ENCODE results near the gene CAV1.

The CAV1 gene

DNA sequence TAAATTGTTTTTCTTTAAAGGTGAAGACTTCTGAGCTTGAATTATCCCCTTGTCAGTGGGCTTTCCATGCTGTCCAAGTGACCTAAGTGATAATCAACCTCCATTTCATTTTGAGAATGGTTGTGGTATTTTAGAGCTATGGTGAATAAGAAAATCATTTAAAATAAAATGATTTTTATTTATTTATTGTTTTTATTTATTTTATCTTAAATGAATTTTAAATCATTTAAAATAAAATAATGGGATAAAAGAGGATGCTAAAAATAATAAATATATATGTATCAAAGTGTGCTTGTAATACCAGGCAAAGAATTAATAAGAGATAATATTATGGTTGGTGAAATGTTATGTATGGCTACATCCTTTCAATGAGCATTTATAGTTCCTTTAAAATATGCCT lies 24.5 kb downstream of the CAV1 start:
- Histone ChIP-seq H2AFZ (ENCODE audit: low read depth, low read length) (no peak overlapping the region), H3K27ac (ENCODE audit: low read length, poor library complexity, severe bottlenecking) (no peak overlapping the region), H3K9ac (ENCODE audit: low read length) (no peak overlapping the region), H3K4me2 (ENCODE audit: low read length, poor library complexity, severe bottlenecking) (no peak overlapping the region), H3K18ac (ENCODE audit: low read depth in 1 of 2, low read length in 2 of 2) (no peak overlapping the region), H3K27me3 (ENCODE audit: control insufficient read depth in 1 of 2, insufficient read depth in 1 of 2, low read length in 2 of 2) (no peaks in the 10 kb centered on the region), H3K36me3 (ENCODE audit: control insufficient read depth in 1 of 2, insufficient read depth in 2 of 2, low read depth in 1 of 2, low read length in 2 of 2) (peaks cover 7 to 93% of the 10 kb centered on the region in 2 experiments), H2BK5ac (ENCODE audit: low read depth, low read length, poor library complexity, severe bottlenecking) (no peak overlapping the region), H4K8ac (ENCODE audit: low read length) (no peak overlapping the region), H3K14ac (ENCODE audit: low read length in 2 of 2) (no peak overlapping the region), H4K91ac (ENCODE audit: low read length) (no peak overlapping the region), H3K79me1 (replicated peaks; ENCODE audit: low read length, poor library complexity, severe bottlenecking) (peaks cover 29% of the 10 kb centered on the region), H3K9me3 (ENCODE audit: control insufficient read depth, low read length) (no peaks in the 10 kb centered on the region), H3K4me1 (ENCODE audit: control insufficient read depth, insufficient read depth, low read depth, low read length) (peaks cover 3% of the 10 kb centered on the region), H3K4me3 (ENCODE audit: insufficient read depth in 1 of 2, low read depth in 1 of 2, low read length in 2 of 2) (no peak overlapping the region), H3K23ac (ENCODE audit: low read length in 2 of 2) (no peak overlapping the region), H2BK120ac (ENCODE audit: low read depth, low read length) (no peak overlapping the region), H2BK15ac (ENCODE audit: low read depth, poor library complexity, severe bottlenecking) (no peak overlapping the region), H2BK12ac (ENCODE audit: low read length in 2 of 2) (no peak overlapping the region), H2AK5ac (ENCODE audit: low read length, severe bottlenecking) (no peak overlapping the region), H3K4ac (ENCODE audit: low read depth in 1 of 2, low read length in 2 of 2) (no peak overlapping the region)
- no peak for DNase-seq

DNA sequence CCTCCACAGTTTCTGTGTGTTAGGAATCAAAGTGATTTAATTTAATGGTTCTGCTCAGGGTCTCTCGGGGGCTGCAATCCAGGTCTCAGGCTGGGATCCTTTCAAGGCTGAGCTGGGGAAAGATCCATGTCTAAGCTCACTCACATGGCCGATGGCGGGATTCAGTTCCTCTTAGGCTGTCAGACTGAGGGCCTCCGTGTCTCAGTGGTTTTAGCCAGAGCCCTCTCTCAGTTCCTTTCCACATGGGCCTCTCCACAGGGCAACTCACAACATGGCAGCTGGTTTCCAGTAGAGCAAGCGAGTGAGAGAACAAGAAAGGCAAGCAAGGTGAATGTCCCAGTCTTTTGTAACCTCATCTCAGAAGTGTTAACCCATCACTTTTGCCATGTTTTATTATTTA lies 26.9 kb downstream of the CAV1 start:
- H3K4me3 ChIP-seq (ENCODE audit: insufficient read depth in 1 of 2, low read depth in 1 of 2, low read length in 2 of 2): no peak overlapping the region
- H3K23ac ChIP-seq (ENCODE audit: low read length in 2 of 2): no peak overlapping the region
- no peak for DNase-seq
- H3K27me3 ChIP-seq (ENCODE audit: control insufficient read depth in 1 of 2, insufficient read depth in 1 of 2, low read length in 2 of 2): no peaks in the 10 kb centered on the region
- no peak overlapping the region for H3K4me2 ChIP-seq (ENCODE audit: low read length, poor library complexity, severe bottlenecking)
- H2BK5ac ChIP-seq (ENCODE audit: low read depth, low read length, poor library complexity, severe bottlenecking): no peak overlapping the region
- H3K18ac ChIP-seq (ENCODE audit: low read depth in 1 of 2, low read length in 2 of 2): no peak overlapping the region
- no peak overlapping the region for H2AK5ac ChIP-seq (ENCODE audit: low read length, severe bottlenecking)
- H4K91ac ChIP-seq (ENCODE audit: low read length): no peak overlapping the region
- H3K14ac ChIP-seq (ENCODE audit: low read length in 2 of 2): no peak overlapping the region
- no peak overlapping the region for H2BK15ac ChIP-seq (ENCODE audit: low read depth, poor library complexity, severe bottlenecking)
- H3K79me1 ChIP-seq (replicated peaks; ENCODE audit: low read length, poor library complexity, severe bottlenecking): peaks cover 22% of the 10 kb centered on the region
- no peaks in the 10 kb centered on the region for H3K9me3 ChIP-seq (ENCODE audit: control insufficient read depth, low read length)
- no peak overlapping the region for H2BK120ac ChIP-seq (ENCODE audit: low read depth, low read length)
- H3K4ac ChIP-seq (ENCODE audit: low read depth in 1 of 2, low read length in 2 of 2): no peak overlapping the region
- no peak overlapping the region for H4K8ac ChIP-seq (ENCODE audit: low read length)
- no peak overlapping the region for H2AFZ ChIP-seq (ENCODE audit: low read depth, low read length)
- H3K4me1 ChIP-seq (ENCODE audit: control insufficient read depth, insufficient read depth, low read depth, low read length): peaks cover 1% of the 10 kb centered on the region
- 88% methylated on average over 5 of the region's 5 CpGs for WGBS
- H2BK12ac ChIP-seq (ENCODE audit: low read length in 2 of 2): peak overlapping the region in 1 of 2 experiments; percentile 57
- H3K36me3 ChIP-seq (ENCODE audit: control insufficient read depth in 1 of 2, insufficient read depth in 2 of 2, low read depth in 1 of 2, low read length in 2 of 2): peaks cover 3 to 88% of the 10 kb centered on the region in 2 experiments
- H3K27ac ChIP-seq (ENCODE audit: low read length, poor library complexity, severe bottlenecking): no peak overlapping the region
- no peak overlapping the region for H3K9ac ChIP-seq (ENCODE audit: low read length)

DNA sequence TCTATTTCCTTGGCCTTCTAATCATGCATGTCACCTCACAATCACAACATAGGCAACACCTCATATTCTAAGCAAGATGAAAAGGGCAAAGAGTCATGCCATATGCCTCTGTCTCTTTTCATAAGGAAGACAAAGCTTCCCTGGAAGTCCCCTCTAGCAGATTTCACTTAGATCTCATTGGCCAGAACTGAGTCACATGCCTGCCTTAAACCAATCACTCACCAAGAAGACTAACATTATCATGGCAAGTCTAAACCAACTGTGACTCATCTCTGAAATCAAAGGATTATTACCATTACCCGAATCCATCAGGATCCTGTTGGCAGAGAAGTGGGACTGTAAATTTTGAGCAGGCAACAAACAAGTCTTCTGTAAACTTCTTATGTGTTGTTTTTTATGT lies 27.8 kb downstream of the CAV1 start:
- peaks cover 3 to 91% of the 10 kb centered on the region in 2 experiments for H3K36me3 ChIP-seq (ENCODE audit: control insufficient read depth in 1 of 2, insufficient read depth in 2 of 2, low read depth in 1 of 2, low read length in 2 of 2)
- DNase-seq: peak; percentile 47
- H3K27ac ChIP-seq (ENCODE audit: low read length, poor library complexity, severe bottlenecking): no peak overlapping the region
- H2AFZ ChIP-seq (ENCODE audit: low read depth, low read length): no peak overlapping the region
- H3K4ac ChIP-seq (ENCODE audit: low read depth in 1 of 2, low read length in 2 of 2): no peak overlapping the region
- no peak overlapping the region for H2BK120ac ChIP-seq (ENCODE audit: low read depth, low read length)
- no peak overlapping the region for H2AK5ac ChIP-seq (ENCODE audit: low read length, severe bottlenecking)
- no peak overlapping the region for H3K23ac ChIP-seq (ENCODE audit: low read length in 2 of 2)
- no peaks in the 10 kb centered on the region for H3K9me3 ChIP-seq (ENCODE audit: control insufficient read depth, low read length)
- H3K4me1 ChIP-seq (ENCODE audit: control insufficient read depth, insufficient read depth, low read depth, low read length): peaks cover under 1% of the 10 kb centered on the region
- H4K91ac ChIP-seq (ENCODE audit: low read length): no peak overlapping the region
- no peak overlapping the region for H2BK5ac ChIP-seq (ENCODE audit: low read depth, low read length, poor library complexity, severe bottlenecking)
- 100% methylated on average over 1 of the region's 1 CpG for WGBS
- H3K18ac ChIP-seq (ENCODE audit: low read depth in 1 of 2, low read length in 2 of 2): no peak overlapping the region
- no peak overlapping the region for H3K4me2 ChIP-seq (ENCODE audit: low read length, poor library complexity, severe bottlenecking)
- no peak overlapping the region for H4K8ac ChIP-seq (ENCODE audit: low read length)
- no peaks in the 10 kb centered on the region for H3K27me3 ChIP-seq (ENCODE audit: control insufficient read depth in 1 of 2, insufficient read depth in 1 of 2, low read length in 2 of 2)
- peak overlapping the region in 1 of 2 experiments; percentile 40 for H2BK12ac ChIP-seq (ENCODE audit: low read length in 2 of 2)
- no peak overlapping the region for H3K4me3 ChIP-seq (ENCODE audit: insufficient read depth in 1 of 2, low read depth in 1 of 2, low read length in 2 of 2)
- peak overlapping the region; percentile 24 for H3K9ac ChIP-seq (ENCODE audit: low read length)
- no peak overlapping the region for H3K14ac ChIP-seq (ENCODE audit: low read length in 2 of 2)
- H2BK15ac ChIP-seq (ENCODE audit: low read depth, poor library complexity, severe bottlenecking): no peak overlapping the region
- H3K79me1 ChIP-seq (replicated peaks; ENCODE audit: low read length, poor library complexity, severe bottlenecking): peaks cover 24% of the 10 kb centered on the region

DNA sequence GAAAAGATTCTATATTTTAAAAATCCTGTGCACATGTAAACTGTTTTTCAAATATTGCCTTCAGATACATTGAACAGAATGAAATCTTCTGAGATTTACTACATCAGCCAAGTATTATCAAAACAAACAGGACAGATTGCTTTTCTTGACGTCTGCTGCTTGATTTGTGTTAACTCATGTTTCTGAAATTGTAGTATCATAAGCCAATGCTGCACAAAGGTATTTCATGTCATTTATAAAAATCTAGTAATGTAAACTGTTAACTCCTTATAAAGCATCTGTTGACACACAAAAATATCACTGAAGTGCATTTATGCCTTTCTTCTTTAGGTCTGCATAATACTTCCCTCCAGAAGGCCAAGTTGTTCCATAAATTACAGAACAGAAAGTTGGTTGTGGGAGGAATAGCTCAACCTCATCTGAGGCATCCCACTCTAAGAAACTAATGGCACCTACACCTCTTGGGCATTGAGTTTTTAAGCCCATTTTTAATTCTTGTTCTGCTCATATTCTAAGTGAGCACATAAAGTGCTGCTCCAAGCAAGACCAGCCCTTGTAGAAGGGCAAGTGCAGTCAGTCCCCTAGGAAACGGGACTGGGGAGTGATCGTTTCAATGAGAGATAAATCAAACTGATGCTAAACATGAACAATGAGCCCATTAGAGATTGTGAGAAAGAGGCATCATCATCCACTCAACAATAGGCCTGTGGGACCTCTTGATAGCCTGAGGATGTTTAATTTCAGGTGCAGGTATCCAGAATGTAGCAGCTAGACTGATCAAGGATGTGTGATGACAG lies 28.5 kb downstream of the CAV1 start:
- no peak overlapping the region for H4K8ac ChIP-seq (ENCODE audit: low read length)
- no peaks in the 10 kb centered on the region for H3K4me1 ChIP-seq (ENCODE audit: control insufficient read depth, insufficient read depth, low read depth, low read length)
- no peak overlapping the region for H3K27ac ChIP-seq (ENCODE audit: low read length, poor library complexity, severe bottlenecking)
- peaks cover 3 to 91% of the 10 kb centered on the region in 2 experiments for H3K36me3 ChIP-seq (ENCODE audit: control insufficient read depth in 1 of 2, insufficient read depth in 2 of 2, low read depth in 1 of 2, low read length in 2 of 2)
- H3K4me3 ChIP-seq (ENCODE audit: insufficient read depth in 1 of 2, low read depth in 1 of 2, low read length in 2 of 2): no peak overlapping the region
- no peak overlapping the region for H3K23ac ChIP-seq (ENCODE audit: low read length in 2 of 2)
- H2BK12ac ChIP-seq (ENCODE audit: low read length in 2 of 2): peak overlapping the region; percentile 3 to 42
- H3K27me3 ChIP-seq (ENCODE audit: control insufficient read depth in 1 of 2, insufficient read depth in 1 of 2, low read length in 2 of 2): no peaks in the 10 kb centered on the region
- H2BK120ac ChIP-seq (ENCODE audit: low read depth, low read length): no peak overlapping the region
- no peak overlapping the region for H4K91ac ChIP-seq (ENCODE audit: low read length)
- 88% methylated on average over 2 of the region's 3 CpGs for WGBS
- H3K4me2 ChIP-seq (ENCODE audit: low read length, poor library complexity, severe bottlenecking): no peak overlapping the region
- H3K79me1 ChIP-seq (replicated peaks; ENCODE audit: low read length, poor library complexity, severe bottlenecking): peaks cover 28% of the 10 kb centered on the region
- H2AFZ ChIP-seq (ENCODE audit: low read depth, low read length): no peak overlapping the region
- H3K9ac ChIP-seq (ENCODE audit: low read length): peak overlapping the region; percentile 24
- H3K14ac ChIP-seq (ENCODE audit: low read length in 2 of 2): no peak overlapping the region
- H3K4ac ChIP-seq (ENCODE audit: low read depth in 1 of 2, low read length in 2 of 2): peak overlapping the region in 1 of 2 experiments; percentile 24
- H2BK5ac ChIP-seq (ENCODE audit: low read depth, low read length, poor library complexity, severe bottlenecking): no peak overlapping the region
- no peaks in the 10 kb centered on the region for H3K9me3 ChIP-seq (ENCODE audit: control insufficient read depth, low read length)
- no peak overlapping the region for H2BK15ac ChIP-seq (ENCODE audit: low read depth, poor library complexity, severe bottlenecking)
- H2AK5ac ChIP-seq (ENCODE audit: low read length, severe bottlenecking): peak overlapping the region; percentile 73
- no peak overlapping the region for H3K18ac ChIP-seq (ENCODE audit: low read depth in 1 of 2, low read length in 2 of 2)
- DNase-seq: no peak

Measured in mesenchymal stem cell (in vitro differentiated cells and primary cell).